ENCODE measurements around the gene UBE2D4. TPM values are rescaled to one million over a fixed set of nuclear protein-coding genes. Genes with fewer than 3 reads are reported as not detected.
"Not testable (repeated sequence)": the region's sequence is repeated elsewhere in the genome, so short reads cannot be mapped to it uniquely, and the experiment has no call there.

The UBE2D4 gene
- total RNA-seq, 1 experiment from 2014 or later = 6.4 TPM

GRCh38 chr7:43974725-43975482 lies 48.7 kb downstream of the UBE2D4 start:
- H4K20me1 ChIP-seq (ENCODE audit: control insufficient read depth, insufficient read depth, insufficient read length); H4K91ac ChIP-seq (ENCODE audit: insufficient read length, low read depth, low read length); H3K9me3 Mint-ChIP-seq; H3K9me3 ChIP-seq (ENCODE audit: control insufficient read depth, low read depth, low read length); H3K4ac ChIP-seq (ENCODE audit: low read depth, low read length); H3K36me3 Mint-ChIP-seq (ENCODE audit: insufficient read depth in 1 of 3, low read depth in 3 of 3); H2AFZ ChIP-seq (ENCODE audit: low read length); H2BK15ac ChIP-seq (ENCODE audit: low read depth, low read length); H3K79me1 ChIP-seq (ENCODE audit: insufficient read depth, low read depth, low read length, poor library complexity, severe bottlenecking); H4K8ac ChIP-seq (replicated peaks; ENCODE audit: insufficient read length, low read depth, low read length); H3K4me2 ChIP-seq (ENCODE audit: insufficient read depth, insufficient read length, low read length); H3K14ac ChIP-seq (ENCODE audit: insufficient read depth, low read length); H2BK120ac ChIP-seq (ENCODE audit: low read depth, low read length, poor library complexity, severe bottlenecking); H4K5ac ChIP-seq (ENCODE audit: insufficient read length, low read depth, low read length); H3K18ac ChIP-seq (ENCODE audit: insufficient read length, low read depth, low read length); H2AK5ac ChIP-seq (ENCODE audit: insufficient read length, low read length); H3K4me1 ChIP-seq (ENCODE audit: insufficient read depth, low read length); H3K4me1 Mint-ChIP-seq; H3K27ac Mint-ChIP-seq; H3T11ph ChIP-seq (ENCODE audit: low read length); H3K9ac ChIP-seq (ENCODE audit: extremely low read depth, insufficient read length, low read length); H3K23ac ChIP-seq (ENCODE audit: insufficient read length, low read depth, low read length); H3K56ac ChIP-seq (ENCODE audit: insufficient read length, low read depth, low read length); H2BK12ac ChIP-seq (ENCODE audit: insufficient read length, low read depth, low read length); H3K27me3 Mint-ChIP-seq (ENCODE audit: low read depth); H3K79me2 ChIP-seq (ENCODE audit: insufficient read depth, low read length); H2BK5ac ChIP-seq (ENCODE audit: insufficient read length, low read length); H3K4me3 Mint-ChIP-seq; H3K23me2 ChIP-seq (ENCODE audit: insufficient read length, low read depth, low read length, poor library complexity, severe bottlenecking); H3K27me3 ChIP-seq (ENCODE audit: insufficient read depth, low read length); DNase-seq; H3K27ac ChIP-seq (ENCODE audit: insufficient read length, low read depth, low read length); H2BK20ac ChIP-seq (ENCODE audit: low read depth, low read length, poor library complexity, severe bottlenecking): not testable (repeated sequence)
- WGBS (ENCODE audit: extremely low coverage, insufficient read length, low lambda C conversion rate) = no CpG with 5 or more reads among the region's 10 CpGs
